SKM-1 treated with dmso at 0.1 percent for 144 hours (cell line): ENCODE measurements around the gene RABGAP1L.
"Not testable (repeated sequence)": the region's sequence is repeated elsewhere in the genome, so short reads cannot be mapped to it uniquely, and the experiment has no call there.

ENCODE experiments used
- DNase-seq: peaks from one replicate; lab custom pipeline; 2025; ENCODE audit not compliant: unreplicated experiment; lab: John Stamatoyannopoulos, UW

RABGAP1L gene

DNA sequence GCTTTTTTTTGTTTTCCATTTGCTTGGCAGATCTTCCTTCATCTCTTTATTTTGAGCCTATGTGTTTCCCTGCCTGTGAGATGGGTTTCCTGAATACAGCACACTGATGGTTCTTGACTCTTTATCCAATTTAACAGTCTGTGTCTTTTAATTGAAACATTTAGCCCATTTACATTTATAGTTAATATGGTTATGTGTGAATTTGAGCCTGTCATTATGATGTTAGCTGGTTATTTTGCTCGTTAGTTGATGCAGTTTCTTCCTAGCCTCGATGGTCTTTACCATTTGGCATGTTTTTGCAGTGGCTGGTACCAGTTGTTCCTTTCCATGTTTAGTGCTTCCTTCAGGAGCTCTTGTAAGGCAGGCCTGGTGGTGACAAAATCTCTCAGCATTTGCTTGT is 384.1 kb downstream of the RABGAP1L start:
- not testable (repeated sequence) for DNase-seq

- DNase-seq, result no peak
These were observed 391.0 kb downstream of the RABGAP1L start for GRCh38 chr1:174550296-174550695.

DNA sequence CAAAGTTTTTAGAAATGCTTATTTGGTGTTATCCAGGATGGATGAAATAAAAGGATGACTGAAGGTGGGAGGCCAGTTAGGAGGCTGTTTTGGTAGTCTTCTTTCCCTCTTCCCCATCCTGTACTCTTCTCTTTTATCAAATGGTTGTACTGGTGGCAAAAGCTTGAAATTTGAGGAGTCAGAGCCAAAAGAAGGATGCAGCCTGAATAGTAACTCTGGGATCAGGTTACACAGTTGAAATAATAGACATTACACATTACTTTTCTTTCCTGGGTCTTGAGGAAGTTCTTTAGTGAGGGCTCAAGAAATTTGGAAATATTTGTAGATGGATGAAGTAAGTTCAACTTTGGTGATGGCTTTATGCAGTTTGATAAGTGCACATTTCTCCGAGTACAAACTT is 397.1 kb downstream of the RABGAP1L start:
- DNase-seq, result no peak

DNA sequence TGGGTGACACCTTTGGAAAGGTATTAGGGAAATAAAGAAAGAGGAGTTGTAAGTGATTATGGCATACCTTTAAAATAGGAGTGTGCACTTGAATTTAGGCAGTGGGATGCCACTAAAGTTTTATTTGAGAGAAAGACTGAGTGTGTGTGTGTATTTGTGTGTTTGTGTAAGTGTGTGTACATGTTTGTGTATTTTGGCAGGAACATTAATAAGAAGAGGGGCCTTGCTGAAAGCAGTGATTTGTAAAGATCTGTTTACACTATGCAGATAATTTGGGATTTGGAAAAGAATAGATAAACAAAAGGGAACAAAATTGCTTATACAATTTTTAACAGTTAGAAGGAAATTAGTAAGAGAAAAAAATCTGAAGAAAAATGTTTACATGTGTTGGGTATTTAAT is 409.2 kb downstream of the RABGAP1L start:
- DNase-seq, result no peak

- DNase-seq, result no peak
These were observed 409.9 kb downstream of the RABGAP1L start for GRCh38 chr1:174569240-174569639.

DNA sequence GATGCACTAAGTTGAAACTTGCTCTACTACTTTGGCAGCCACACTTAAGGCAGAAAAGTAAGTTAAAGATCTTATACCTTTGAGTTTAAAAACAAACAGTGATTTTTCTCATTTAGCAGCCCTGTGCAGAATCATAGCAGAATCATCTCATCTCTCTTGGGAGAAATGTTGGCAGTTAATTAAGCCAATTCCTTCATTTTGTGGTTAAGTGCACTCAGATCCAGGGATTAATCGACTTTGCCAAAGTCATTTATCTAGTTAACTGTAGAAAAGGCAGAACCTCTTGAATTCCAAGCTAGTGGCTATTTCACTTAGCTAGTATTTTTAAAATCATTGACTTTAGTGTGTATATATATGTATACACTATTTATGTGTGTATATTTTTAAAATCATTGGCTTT is 413.5 kb downstream of the RABGAP1L start:
- DNase-seq, result no peak

GRCh38 chr1:174576120-174576519 is 416.8 kb downstream of the RABGAP1L start:
- not testable (repeated sequence) for DNase-seq

DNA sequence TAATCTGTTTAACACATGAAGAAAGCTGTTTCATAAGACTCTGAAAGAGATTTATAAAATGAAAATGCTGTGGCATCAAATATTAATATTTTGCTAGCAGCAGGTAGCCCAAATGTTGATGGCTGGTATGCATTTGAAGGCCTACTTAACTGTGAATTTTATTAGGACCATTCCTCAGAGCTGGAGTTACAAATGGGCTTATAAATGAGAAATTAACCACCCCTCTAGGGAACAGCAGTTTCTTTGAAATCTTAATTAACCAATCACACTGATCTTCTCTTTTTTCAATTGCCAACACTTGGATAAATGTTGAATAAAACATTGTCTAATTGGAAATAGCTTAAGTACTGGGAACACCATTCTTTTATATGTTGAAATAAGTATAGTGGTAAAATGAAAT is 418.4 kb downstream of the RABGAP1L start:
- DNase-seq, result no peak

GRCh38 chr1:174580801-174581200 is 421.5 kb downstream of the RABGAP1L start:
- no peak for DNase-seq

- DNase-seq, result no peak
These were observed 424.0 kb downstream of the RABGAP1L start for GRCh38 chr1:174583316-174583715.

DNA sequence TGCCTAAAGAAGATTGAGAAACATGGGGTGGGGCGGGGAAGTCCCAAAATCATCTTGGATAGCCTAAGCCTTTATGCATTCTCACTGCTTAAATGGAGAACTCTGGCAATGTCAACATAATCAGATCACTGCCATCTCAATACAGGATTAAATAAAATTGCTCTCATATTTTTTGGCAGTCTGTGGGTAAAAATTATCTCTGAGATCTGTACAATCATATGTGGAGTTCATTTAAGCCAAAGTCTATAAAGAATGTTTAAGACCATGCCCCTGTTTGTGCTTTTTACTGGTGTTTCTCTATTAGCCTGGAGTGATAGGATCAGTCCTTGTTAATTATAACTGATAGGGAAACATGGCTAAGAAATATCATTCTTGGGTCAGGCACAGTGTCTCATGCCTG is 424.8 kb downstream of the RABGAP1L start:
- no peak for DNase-seq

DNA sequence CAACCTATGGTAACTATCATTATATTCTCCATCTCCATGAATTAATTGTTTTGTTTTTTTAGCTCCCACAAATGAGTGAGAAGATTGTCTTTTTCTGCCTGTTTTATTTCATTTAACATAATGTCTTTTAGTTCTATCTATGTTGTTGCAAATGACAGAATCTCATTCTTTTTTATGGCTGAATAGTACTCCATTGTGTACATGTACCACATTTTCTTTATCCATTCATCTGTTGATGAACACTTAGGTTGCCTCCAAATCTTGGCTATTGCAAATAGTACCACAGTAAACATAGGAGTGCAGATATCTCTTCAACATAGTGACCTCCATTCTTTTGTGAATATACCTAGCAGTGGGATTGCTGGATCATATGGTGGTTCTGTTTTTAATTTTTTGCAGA is 429.3 kb downstream of the RABGAP1L start:
- DNase-seq, result not testable (repeated sequence)

DNA sequence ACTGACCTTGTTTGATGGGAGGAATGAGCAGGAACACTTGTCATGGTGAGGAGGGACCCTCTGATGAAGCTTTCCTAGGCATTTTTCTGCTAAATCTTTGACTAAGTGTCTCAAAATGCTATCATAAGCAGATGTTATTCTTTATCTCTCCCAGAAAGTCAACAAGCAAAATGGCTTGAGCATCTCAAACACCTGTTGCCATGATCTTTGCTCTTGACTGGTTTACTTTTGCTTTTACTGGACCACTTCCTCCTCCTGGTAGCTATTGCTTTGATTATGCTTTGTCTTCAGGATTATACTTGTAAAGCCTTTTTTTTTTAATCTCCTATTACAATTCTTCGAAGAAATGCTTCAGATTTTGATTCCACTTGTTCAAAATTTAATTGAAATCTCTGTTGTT is 445.9 kb downstream of the RABGAP1L start:
- no peak for DNase-seq

DNA sequence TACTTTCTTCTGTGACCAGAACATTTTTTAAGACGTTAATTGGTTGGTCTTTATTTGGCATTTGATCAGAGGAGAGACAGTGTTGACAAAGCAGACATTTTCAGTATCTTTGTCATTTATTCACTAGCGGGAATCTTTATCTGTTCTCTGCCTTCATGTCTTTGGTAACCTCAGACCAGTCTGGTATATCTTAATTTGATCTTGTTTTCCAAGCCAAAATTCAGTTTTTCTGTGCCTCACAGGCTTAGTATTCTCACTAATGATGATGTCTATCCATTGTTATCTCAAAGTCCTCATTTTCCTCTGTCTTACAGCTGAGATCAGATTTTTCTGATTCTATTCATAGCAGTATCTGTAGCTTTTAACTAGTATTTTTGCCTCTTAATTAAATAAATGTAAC is 447.2 kb downstream of the RABGAP1L start:
- DNase-seq, result no peak

DNA sequence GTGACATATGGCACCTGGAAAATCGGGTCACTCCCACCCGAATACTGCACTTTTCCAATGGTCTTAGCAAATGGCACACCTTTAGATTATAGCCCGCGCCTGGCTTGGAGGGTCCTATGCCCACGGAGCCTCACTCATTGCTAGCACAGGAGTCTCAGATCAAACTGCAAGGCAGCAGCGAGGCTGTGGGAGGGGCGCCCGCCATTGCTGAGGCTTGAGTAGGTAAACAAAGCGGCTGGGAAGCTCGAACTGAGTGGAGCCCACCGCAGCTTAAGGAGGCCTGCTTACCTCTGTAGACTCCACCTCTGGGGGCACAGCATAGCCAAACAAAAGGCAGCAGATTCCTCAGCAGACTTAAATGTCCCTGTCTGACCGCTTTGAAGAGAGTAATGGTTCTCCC is 458.6 kb downstream of the RABGAP1L start:
- not testable (repeated sequence) for DNase-seq

DNA sequence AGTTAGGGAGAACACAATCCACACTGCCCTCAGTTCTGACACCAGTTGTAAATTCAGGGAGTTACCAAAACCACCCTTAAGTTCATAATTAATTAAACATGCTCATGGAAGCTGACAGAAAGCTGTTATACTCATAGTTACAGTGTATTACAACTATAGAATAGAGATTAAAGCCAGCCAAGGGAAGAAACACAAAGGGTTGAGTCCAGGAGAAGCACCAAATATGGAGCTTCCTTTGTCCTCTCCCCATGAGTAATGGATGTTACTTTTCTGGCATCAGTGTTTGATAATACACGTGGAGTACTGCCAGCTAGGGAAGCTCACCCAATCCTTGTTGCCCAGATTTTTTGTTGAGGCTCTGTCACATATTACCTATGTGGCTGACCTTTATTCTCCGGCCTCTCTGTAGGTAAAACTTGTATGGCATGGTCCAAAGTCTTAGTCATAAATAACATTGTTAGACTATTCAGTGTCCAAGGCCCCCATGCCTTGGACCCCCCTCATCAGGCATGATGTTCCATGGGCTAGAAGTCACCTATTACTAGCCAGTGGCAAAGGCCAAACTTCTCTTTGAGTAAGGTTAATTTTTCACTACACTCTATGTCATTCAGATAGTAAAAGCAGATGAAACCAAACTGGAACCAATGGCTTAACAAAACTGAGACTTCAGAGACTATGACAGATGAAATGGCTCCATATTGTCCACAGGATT is 464.2 kb downstream of the RABGAP1L start:
- DNase-seq, result no peak

DNA sequence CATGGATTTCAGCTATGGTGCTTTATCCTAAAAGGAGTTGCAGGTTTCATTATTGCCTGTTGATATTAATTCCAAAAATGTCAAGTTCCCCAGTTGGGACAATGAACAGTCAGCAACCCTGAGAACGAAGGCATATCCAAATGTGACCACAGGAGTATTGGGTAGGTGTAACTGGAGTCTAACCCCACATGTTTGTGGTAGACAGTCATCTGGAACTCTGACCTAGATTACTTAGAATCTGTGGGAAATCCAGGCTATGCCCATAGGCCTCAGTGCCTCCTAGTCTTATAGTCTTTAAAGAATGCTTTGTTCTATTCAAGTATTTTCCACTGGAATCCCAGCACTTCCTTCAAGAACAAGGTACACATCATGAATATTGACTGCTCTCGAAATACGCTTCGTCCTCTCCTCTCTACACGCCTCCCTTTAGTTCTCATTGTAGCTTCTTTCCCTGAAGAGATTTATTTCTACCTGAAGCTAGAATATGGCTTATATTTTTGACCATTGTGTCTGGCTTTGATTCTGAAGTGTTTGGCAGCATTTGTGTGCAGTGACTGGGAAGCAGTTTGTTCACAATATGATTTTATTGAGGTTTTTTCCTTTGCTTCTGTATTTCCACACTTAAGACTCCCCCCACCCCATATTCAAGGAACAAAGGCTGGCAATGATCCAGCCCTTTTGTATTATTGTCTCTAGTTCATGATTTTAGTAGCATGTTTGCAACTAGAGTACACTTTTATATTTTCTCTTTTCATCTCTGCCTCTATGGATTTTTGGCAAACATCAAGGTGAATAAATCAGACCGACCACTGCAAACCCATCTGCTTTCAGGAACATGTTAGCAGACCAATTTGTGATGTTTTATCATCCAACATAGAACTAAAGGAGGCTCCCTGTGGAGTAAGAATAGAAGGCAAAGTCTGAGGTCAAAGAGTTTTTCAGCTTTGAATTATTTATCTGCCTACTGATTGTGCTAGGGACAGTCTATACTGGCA is 467.0 kb downstream of the RABGAP1L start:
- no peak for DNase-seq

DNA sequence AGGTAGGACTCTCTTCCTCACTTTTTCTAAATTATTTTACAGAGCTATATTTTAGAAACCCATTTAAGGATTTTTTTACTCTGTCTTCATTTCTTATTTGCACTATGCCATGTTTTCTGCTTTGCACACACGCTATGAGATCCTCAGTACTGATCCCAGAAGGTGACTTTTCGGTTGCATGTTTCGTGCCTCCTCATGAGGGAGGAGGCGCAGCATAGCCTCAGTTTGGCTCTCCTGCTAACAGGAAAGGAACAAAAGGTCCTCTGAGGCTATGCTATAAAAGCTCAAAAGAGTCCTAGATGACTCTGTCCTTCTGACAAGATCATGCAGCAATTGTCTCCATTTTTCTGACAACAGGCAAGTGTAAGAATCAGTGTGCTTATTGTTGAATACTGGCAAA is 478.2 kb downstream of the RABGAP1L start:
- DNase-seq, result no peak

DNA sequence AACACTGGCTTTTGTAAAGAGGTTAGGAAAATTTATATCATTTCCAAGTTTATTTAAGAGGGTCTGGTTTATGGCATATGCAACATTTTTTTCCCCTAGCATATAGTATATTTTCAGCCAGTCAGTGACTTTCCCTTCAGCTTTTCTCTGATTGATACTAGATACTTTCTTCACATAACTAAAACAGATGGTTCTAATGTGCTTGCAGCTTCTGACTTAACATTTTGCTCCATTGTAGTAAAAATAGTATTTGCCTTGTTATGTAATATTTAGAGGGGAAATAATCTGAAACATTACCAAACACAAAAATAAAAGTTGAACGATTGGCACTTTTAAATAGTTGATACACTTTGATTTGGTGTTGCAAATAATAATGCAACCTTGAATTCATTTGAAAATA is 480.1 kb downstream of the RABGAP1L start:
- DNase-seq, result no peak

DNA sequence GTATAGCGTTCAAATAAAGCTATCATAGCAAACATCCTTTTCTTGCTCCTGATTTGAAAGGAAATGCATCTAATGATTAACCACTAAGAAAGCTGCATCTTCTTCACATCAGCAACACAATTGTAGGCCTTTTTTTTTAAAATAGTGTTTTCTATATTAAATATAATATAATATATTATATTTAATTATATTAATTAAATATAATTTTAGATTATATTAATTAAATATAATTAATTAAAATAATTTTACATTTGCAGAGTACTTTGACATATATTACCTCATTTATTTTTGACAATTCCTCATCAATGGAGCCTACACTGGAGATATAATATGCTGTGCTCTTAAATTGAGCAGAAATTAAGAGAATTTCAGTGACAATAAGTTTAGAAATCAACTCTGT is 481.5 kb downstream of the RABGAP1L start:
- no peak for DNase-seq

GRCh38 chr1:174642393-174642792 is 483.1 kb downstream of the RABGAP1L start:
- no peak for DNase-seq

DNA sequence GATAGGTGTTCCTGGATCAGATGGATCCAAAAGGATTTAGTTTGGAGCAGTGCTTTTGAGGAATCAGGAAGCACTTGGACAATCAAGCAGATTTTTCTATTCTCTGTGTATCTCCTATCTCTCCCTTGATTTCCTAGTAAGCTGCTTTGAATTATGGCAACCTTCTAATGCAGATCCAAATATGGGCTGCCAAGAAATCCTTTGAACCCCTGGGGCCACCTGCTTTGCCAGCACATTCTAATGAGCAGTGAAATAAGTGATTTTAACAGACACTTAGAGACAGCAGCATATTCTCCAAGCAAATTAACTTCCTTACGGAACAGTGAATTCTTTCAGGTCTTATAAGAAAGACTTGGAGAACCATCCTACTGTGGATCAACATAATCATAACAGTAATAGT is 483.9 kb downstream of the RABGAP1L start:
- DNase-seq, result no peak
